ENCODE results near the gene RPL22L1.

GRCh38 chr3:170858599-170858998 is 11.4 kb downstream of the RPL22L1 start:
- no peak for TF ChIP-seq CTCF (IDR thresholded peaks at IDR 0.05; ENCODE audit: insufficient read depth, low read depth, low read length)
- TF ChIP-seq EZH2 (IDR thresholded peaks at IDR 0.05; ENCODE audit: insufficient read depth, low read length), result no peak
